Testis (tissue), 2 donors: ENCODE measurements around the gene ZSCAN20.

Experiments used
- POLR2A ChIP-seq: fragments of 450-650 bp; IDR thresholded peaks from one replicate; pipeline ENCODE4 v1.6.1; 2017; ENCODE audit warnings: antibody characterized with exemption, mild to moderate bottlenecking, moderate library complexity
- TF ChIP-seq, protein P1 (sequence below), 3 experiments: fragments of 450-650 bp in 2 of 3; fragments of 200-600 bp in 1 of 3; sonication (generic) in 1 of 3; IDR thresholded peaks; one replicate each; pipeline ENCODE4 v1.5.1; 2016 to 2019; ENCODE audit warnings: antibody characterized with exemption in 3 of 3, mild to moderate bottlenecking in 2 of 3, moderate library complexity in 1 of 3

GRCh38 chr1:33446590-33446989, 25.9 kb upstream of the ZSCAN20 start:
- TF ChIP-seq, protein P1, sequence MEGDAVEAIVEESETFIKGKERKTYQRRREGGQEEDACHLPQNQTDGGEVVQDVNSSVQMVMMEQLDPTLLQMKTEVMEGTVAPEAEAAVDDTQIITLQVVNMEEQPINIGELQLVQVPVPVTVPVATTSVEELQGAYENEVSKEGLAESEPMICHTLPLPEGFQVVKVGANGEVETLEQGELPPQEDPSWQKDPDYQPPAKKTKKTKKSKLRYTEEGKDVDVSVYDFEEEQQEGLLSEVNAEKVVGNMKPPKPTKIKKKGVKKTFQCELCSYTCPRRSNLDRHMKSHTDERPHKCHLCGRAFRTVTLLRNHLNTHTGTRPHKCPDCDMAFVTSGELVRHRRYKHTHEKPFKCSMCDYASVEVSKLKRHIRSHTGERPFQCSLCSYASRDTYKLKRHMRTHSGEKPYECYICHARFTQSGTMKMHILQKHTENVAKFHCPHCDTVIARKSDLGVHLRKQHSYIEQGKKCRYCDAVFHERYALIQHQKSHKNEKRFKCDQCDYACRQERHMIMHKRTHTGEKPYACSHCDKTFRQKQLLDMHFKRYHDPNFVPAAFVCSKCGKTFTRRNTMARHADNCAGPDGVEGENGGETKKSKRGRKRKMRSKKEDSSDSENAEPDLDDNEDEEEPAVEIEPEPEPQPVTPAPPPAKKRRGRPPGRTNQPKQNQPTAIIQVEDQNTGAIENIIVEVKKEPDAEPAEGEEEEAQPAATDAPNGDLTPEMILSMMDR (IDR thresholded peaks at IDR 0.05), result no peak
- TF ChIP-seq POLR2A, result no peak
